ENCODE measurements around the gene RAB23.

The RAB23 gene

DNA sequence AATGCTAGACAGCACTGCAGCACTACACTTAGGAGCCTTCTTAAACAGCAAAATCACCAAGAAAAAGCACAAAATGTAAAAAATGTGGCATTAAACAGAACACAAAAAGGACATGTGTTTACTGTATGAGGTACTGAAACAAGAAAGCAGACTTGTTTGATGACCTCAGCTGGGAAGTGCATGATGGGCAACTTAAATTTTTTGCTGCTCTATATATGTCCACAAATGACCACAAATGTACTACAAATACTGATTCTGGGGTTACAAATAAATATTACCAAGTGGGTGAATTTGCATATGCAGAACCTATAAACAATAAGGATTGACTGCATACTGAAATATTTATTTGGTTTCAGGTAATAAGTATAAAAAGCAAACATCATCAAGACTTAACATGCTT is 13.1 kb downstream of the RAB23 start:
- H3K4me3 ChIP-seq (ENCODE audit: control insufficient read depth, low read depth, low read length): no peak overlapping the region
- DNase-seq (ENCODE audit: low read depth): no peak
- TF ChIP-seq, protein P1, sequence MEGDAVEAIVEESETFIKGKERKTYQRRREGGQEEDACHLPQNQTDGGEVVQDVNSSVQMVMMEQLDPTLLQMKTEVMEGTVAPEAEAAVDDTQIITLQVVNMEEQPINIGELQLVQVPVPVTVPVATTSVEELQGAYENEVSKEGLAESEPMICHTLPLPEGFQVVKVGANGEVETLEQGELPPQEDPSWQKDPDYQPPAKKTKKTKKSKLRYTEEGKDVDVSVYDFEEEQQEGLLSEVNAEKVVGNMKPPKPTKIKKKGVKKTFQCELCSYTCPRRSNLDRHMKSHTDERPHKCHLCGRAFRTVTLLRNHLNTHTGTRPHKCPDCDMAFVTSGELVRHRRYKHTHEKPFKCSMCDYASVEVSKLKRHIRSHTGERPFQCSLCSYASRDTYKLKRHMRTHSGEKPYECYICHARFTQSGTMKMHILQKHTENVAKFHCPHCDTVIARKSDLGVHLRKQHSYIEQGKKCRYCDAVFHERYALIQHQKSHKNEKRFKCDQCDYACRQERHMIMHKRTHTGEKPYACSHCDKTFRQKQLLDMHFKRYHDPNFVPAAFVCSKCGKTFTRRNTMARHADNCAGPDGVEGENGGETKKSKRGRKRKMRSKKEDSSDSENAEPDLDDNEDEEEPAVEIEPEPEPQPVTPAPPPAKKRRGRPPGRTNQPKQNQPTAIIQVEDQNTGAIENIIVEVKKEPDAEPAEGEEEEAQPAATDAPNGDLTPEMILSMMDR (conservative IDR thresholded peaks at IDR 0.05; ENCODE audit: control insufficient read depth, insufficient read depth, low read depth, low read length): no peak

GRCh38 chr6:57207872-57208271 is 14.2 kb downstream of the RAB23 start:
- TF ChIP-seq, protein P1 (conservative IDR thresholded peaks at IDR 0.05; ENCODE audit: control insufficient read depth, insufficient read depth, low read depth, low read length): no peak
- no peak for DNase-seq (ENCODE audit: low read depth)
- no peak overlapping the region for H3K4me3 ChIP-seq (ENCODE audit: control insufficient read depth, low read depth, low read length)

GRCh38 chr6:57207141-57207540 is 15.0 kb downstream of the RAB23 start:
- H3K4me3 ChIP-seq (ENCODE audit: control insufficient read depth, low read depth, low read length): no peak overlapping the region
- DNase-seq (ENCODE audit: low read depth): peak; percentile 68
- TF ChIP-seq, protein P1 (conservative IDR thresholded peaks at IDR 0.05; ENCODE audit: control insufficient read depth, insufficient read depth, low read depth, low read length): no peak

GRCh38 chr6:57205550-57206328 is 16.4 kb downstream of the RAB23 start:
- H3K4me3 ChIP-seq (ENCODE audit: control insufficient read depth, low read depth, low read length): no peak overlapping the region
- TF ChIP-seq, protein P1 (conservative IDR thresholded peaks at IDR 0.05; ENCODE audit: control insufficient read depth, insufficient read depth, low read depth, low read length): no peak
- DNase-seq (ENCODE audit: low read depth): no peak

- H3K4me3 ChIP-seq (ENCODE audit: control insufficient read depth, low read depth, low read length): no peak overlapping the region
- DNase-seq (ENCODE audit: low read depth): no peak
- TF ChIP-seq, protein P1 (conservative IDR thresholded peaks at IDR 0.05; ENCODE audit: control insufficient read depth, insufficient read depth, low read depth, low read length): no peak
These were observed 20.4 kb downstream of the RAB23 start for GRCh38 chr6:57201718-57202117.

DNA sequence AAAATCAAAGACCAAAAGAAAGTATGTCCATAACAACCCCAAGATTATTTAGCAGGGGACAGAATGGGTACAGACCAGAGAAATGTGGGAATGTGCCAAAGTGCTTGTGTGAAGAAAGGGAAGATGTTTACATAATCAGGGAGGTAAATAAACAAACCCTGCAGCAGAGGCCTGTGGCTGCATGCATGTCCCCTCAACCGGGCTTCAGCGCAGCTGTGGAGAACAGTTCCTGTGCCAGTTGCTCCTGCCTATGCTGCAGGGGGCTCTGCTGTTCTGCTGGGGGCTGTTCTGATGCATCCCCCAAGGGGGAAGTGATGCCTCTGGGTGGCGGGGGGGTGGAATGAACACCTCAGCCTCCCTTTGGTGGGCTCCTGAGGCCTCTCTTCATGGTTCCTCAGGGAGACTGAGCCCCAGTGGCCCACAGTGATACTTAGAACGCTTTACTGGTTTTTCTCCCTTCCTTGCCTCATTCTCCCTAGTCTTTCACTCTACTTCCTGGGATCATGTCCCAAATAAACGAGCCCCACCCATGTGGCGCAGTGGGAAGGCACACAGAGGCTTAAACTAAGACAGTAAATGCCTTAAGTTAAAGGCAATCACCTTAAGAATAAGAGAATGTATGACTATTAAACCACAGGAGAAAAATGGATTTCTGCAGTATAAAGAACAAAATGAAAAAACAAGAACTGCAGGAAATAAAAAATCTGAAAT is 23.0 kb downstream of the RAB23 start:
- no peak overlapping the region for H3K4me3 ChIP-seq (ENCODE audit: control insufficient read depth, low read depth, low read length)
- TF ChIP-seq, protein P1 (conservative IDR thresholded peaks at IDR 0.05; ENCODE audit: control insufficient read depth, insufficient read depth, low read depth, low read length): no peak
- no peak for DNase-seq (ENCODE audit: low read depth)

Measured in fibroblast of mammary gland (primary cell).